ENCODE data around the gene FIG4. TPM values are rescaled to one million over a fixed set of nuclear protein-coding genes. Genes with fewer than 3 reads are reported as not detected.

The FIG4 gene
- total RNA-seq = 10 to 100 TPM; 12.3 to 19.9 (median 17.1) TPM

DNA sequence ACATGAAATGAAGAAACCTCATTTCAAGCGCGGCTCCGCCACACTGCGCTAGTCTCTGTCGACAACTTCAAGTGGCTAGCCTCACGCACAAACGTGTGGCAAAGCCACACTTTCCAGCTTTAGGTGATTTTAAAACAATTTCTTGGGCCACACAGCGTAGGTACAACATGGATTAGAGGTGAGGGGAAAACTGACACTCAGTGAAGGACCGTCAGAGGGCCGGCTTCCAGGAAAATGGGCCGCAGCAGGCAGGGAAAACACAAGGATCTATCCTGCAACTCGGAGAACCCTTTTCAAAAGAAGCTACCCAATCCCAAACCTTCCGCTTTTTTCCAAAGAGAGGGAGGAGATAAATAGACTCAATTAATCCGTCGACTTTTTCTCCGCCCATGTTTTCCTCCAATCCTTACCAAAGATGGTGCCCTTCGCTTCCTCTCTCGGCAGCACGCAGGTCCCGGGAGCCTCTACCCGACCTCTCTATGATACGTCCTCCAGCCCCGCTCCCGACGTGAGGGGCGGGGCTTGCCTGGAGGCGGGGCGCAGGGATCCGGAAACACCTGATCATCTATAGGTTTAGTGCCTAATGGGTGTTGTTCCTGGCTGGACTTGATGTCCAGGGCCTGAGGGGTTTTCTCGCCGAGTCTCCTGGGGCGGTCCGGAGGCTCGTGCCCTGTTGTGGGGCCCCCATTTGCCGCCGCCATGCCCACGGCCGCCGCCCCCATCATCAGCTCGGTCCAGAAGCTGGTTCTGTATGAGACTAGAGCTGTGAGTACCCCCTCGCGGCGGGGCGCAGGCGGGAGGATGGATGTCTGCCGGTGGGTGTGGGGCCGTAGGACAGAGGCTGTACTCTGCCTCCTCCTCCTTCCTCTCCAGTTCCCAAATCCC lies at the start of gene FIG4, which contains the start of gene AK9:
FIG4 (plus strand) TSS at position 560 of the 885 bp plus-strand sequence; CDS start at position 700, 140 bp downstream.
AK9 (minus strand) TSS at position 466 of the 885 bp plus-strand sequence. CDS start 15,457 bp downstream, outside the sequence.
- intact Hi-C loops (cut with DNase I) = loop anchor here (10.0 kb wide), 1 partner anchor 1184 kb away; the partner anchor contains the start of gene AMD1
- H3K27ac ChIP-seq (replicated peaks in 1 of 4) = peak within 1 kb of the TSS; percentile 86 to 95 (median 91)
- H3K4me1 ChIP-seq = peaks cover 6 to 32% (median 28%) of the 10 kb centered on the region in 4 donors
- H3K36me3 ChIP-seq = peaks cover 0 to 6% (median 4%) of the 10 kb centered on the region in 4 donors
- no peaks in the 10 kb centered on the region for H3K27me3 ChIP-seq
- H3K4me3 ChIP-seq = peak within 1 kb of the TSS; percentile 74 to 86 (median 81)
- 1% methylated on average over 36 of the region's 47 CpGs for WGBS
- peak; percentile 97 for DNase-seq (ENCODE audit: extremely low spot score)
- H3K9me3 ChIP-seq = no peaks in the 10 kb centered on the region
- TF ChIP-seq EP300 (IDR thresholded peaks at IDR 0.05) (no peak), POLR2A (IDR thresholded peaks at IDR 0.05; ENCODE audit: low read depth) (no peak), POLR2AphosphoS5 (IDR thresholded peaks at IDR 0.05) (peak; percentile 83 to 88)
- TF ChIP-seq, protein P1, sequence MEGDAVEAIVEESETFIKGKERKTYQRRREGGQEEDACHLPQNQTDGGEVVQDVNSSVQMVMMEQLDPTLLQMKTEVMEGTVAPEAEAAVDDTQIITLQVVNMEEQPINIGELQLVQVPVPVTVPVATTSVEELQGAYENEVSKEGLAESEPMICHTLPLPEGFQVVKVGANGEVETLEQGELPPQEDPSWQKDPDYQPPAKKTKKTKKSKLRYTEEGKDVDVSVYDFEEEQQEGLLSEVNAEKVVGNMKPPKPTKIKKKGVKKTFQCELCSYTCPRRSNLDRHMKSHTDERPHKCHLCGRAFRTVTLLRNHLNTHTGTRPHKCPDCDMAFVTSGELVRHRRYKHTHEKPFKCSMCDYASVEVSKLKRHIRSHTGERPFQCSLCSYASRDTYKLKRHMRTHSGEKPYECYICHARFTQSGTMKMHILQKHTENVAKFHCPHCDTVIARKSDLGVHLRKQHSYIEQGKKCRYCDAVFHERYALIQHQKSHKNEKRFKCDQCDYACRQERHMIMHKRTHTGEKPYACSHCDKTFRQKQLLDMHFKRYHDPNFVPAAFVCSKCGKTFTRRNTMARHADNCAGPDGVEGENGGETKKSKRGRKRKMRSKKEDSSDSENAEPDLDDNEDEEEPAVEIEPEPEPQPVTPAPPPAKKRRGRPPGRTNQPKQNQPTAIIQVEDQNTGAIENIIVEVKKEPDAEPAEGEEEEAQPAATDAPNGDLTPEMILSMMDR (IDR thresholded peaks at IDR 0.05) = peak; percentile 16 to 33 (median 17)

DNA sequence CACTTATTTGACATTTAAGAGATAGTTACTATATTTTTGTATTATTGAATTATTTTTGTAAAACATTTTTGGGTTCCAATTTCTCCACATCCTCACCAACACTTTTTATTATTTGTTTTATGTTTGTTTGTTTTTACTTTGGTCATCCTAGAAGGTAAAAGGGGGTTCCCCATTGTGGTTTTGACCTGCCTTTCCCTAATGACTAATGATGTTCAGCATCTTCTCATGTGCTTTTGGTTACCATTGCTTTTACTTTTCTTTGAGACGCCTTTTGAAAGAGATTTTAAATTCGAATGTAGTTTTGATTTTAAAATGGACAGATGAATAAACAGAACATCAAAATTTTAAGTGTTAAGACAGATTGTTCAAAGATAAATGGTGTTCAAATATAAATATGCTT lies 47.0 kb upstream of the FIG4 start:
- no peak for DNase-seq (ENCODE audit: extremely low spot score)
- Histone ChIP-seq H3K4me3 (no peak overlapping the region), H3K9me3 (peaks cover 0 to 5% (median 0%) of the 10 kb centered on the region in 4 donors), H3K4me1 (no peaks in the 10 kb centered on the region), H3K27ac (replicated peaks in 1 of 4) (no peak overlapping the region), H3K36me3 (peaks cover 4 to 25% (median 13%) of the 10 kb centered on the region in 4 donors), H3K27me3 (no peaks in the 10 kb centered on the region)
- 96% methylated on average over 2 of the region's 2 CpGs for WGBS
- intact Hi-C loops (cut with DNase I) = no loop called here
- TF ChIP-seq, protein P1 (IDR thresholded peaks at IDR 0.05) = no peak
- TF ChIP-seq POLR2A (IDR thresholded peaks at IDR 0.05; ENCODE audit: low read depth) (no peak), POLR2AphosphoS5 (IDR thresholded peaks at IDR 0.05) (no peak), EP300 (IDR thresholded peaks at IDR 0.05) (no peak)

DNA sequence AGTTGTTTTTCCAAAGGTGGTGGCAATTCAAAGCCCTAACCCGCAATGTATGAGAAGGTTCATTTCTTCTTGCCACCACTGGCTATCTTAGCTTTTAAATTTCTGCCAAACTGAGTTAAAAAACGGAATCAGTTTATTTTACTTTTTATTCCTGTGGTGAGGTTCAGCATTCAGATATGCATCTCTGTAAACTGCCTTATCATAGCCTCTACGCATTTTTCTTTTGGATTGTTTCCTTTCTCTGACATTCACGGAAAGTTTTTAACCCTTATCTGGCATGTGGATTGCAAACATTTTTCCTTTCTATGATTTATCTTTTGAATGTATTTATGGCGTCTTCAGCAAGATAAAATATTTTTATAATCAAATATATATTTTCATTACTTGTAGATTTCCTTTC lies 37.8 kb upstream of the FIG4 start:
- DNase-seq (ENCODE audit: extremely low spot score) = no peak
- 56% methylated on average over 5 of the region's 5 CpGs for WGBS
- Histone ChIP-seq H3K27ac (replicated peaks in 1 of 4) (no peak overlapping the region), H3K4me1 (no peaks in the 10 kb centered on the region), H3K9me3 (no peaks in the 10 kb centered on the region), H3K27me3 (no peaks in the 10 kb centered on the region), H3K4me3 (no peak overlapping the region), H3K36me3 (peaks cover 0 to 14% (median 3%) of the 10 kb centered on the region in 4 donors)
- intact Hi-C loops (cut with DNase I) = no loop called here
- TF ChIP-seq POLR2AphosphoS5 (IDR thresholded peaks at IDR 0.05) = no peak
- no peak for TF ChIP-seq EP300 (IDR thresholded peaks at IDR 0.05)
- TF ChIP-seq, protein P1 (IDR thresholded peaks at IDR 0.05) = no peak
- no peak for TF ChIP-seq POLR2A (IDR thresholded peaks at IDR 0.05; ENCODE audit: low read depth)

DNA sequence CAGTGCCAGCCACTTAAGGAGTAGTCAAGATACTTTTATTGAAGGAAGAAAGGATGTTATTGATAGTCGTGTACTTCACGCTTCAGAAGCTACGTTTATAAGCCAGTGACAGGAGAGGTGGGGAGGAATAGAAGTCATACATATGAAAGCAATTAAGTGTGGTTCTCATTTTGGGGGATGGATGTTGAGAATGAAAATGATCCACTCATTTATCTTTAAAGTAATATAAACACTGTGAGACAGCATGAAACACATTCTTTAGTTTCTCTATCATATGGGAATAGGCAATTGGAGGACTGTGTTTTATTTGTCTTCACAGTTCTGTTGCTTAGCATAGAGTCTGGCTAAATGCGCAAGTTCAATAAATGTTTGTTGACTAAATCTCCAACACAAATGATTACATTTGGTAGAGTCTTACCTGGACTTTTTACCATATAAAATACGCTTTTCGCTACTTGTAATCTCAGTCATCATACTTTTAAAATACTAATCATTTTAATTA lies 35.3 kb upstream of the FIG4 start:
- Histone ChIP-seq H3K4me1 (no peaks in the 10 kb centered on the region), H3K9me3 (no peaks in the 10 kb centered on the region), H3K36me3 (peaks cover 0 to 18% (median 3%) of the 10 kb centered on the region in 4 donors), H3K27ac (replicated peaks in 1 of 4) (no peak overlapping the region), H3K4me3 (no peak overlapping the region), H3K27me3 (no peaks in the 10 kb centered on the region)
- no peak for DNase-seq (ENCODE audit: extremely low spot score)
- 89% methylated on average over 6 of the region's 6 CpGs for WGBS
- TF ChIP-seq, protein P1 (IDR thresholded peaks at IDR 0.05) = no peak
- TF ChIP-seq POLR2AphosphoS5 (IDR thresholded peaks at IDR 0.05) = no peak
- intact Hi-C loops (cut with DNase I) = no loop called here
